ENCODE results near the gene PDZRN3. TPM values are rescaled to one million over a fixed set of nuclear protein-coding genes. Genes with fewer than 3 reads are reported as not detected.

The PDZRN3 gene
- total RNA-seq, 1 experiment from 2014 or later: 0.17 TPM

GRCh38 chr3:73571238-73571794 is 53.4 kb downstream of the PDZRN3 start (continued):
- no peak for TF ChIP-seq ZBTB33 (IDR thresholded peaks at IDR 0.05; ENCODE audit: extremely low read depth, insufficient replicate concordance, low read length)
- TF ChIP-seq FOSL1 (IDR thresholded peaks at IDR 0.05; ENCODE audit: low read depth): no peak
- no peak for TF ChIP-seq POLR2A (IDR thresholded peaks at IDR 0.05; ENCODE audit: borderline replicate concordance, extremely low read depth, insufficient read depth, insufficient read length)
- no peak for TF ChIP-seq EZH2phosphoT487 (IDR thresholded peaks at IDR 0.05; ENCODE audit: borderline replicate concordance)
- TF ChIP-seq SIN3A (IDR thresholded peaks at IDR 0.05; ENCODE audit: low read depth): no peak
- no peak for TF ChIP-seq RAD21 (IDR thresholded peaks at IDR 0.05; ENCODE audit: low read depth)
- TF ChIP-seq YY1 (IDR thresholded peaks at IDR 0.05; ENCODE audit: extremely low read depth, insufficient replicate concordance, low read depth, low read length): no peak
- TF ChIP-seq ZFX (IDR thresholded peaks at IDR 0.05): no peak
- TF ChIP-seq ZNF274 (IDR thresholded peaks at IDR 0.05; ENCODE audit: low read depth, low read length): no peak

GRCh38 chr3:73569246-73569760 is 55.4 kb downstream of the PDZRN3 start:
- no peaks in the 10 kb centered on the region for H3K4me1 ChIP-seq (ENCODE audit: control insufficient read depth in 1 of 2, insufficient read depth in 2 of 2, low read length in 2 of 2)
- H3K27me3 ChIP-seq (ENCODE audit: insufficient read depth, low read length): no peaks in the 10 kb centered on the region
- H3K9me2 ChIP-seq (ENCODE audit: insufficient read depth): no peaks in the 10 kb centered on the region
- no peak overlapping the region for H3K27ac ChIP-seq (ENCODE audit: low read depth, low read length)
- no peak overlapping the region for H3K4me3 ChIP-seq (replicated peaks in 1 of 2; ENCODE audit: low read depth in 1 of 2, low read length in 2 of 2)
- H3K9me3 ChIP-seq (ENCODE audit: control insufficient read depth in 1 of 2, insufficient read depth in 1 of 2, low read depth in 1 of 2, low read length in 2 of 2): no peaks in the 10 kb centered on the region
- DNase-seq (ENCODE audit: low read depth, low spot score): no peak
- H3K4me2 ChIP-seq (ENCODE audit: low read length): no peak overlapping the region
- RAD21 ChIA-PET (ENCODE audit: low non-redundant PET in 1 of 2, low total read pairs in 2 of 2, uncharacterized antibody in 2 of 2, unreplicated experiment in 2 of 2): no interaction called here
- H3K36me3 ChIP-seq (ENCODE audit: control insufficient read depth in 1 of 2, insufficient read depth in 2 of 2, low read length in 2 of 2): no peaks in the 10 kb centered on the region
- ATAC-seq: no peak
- CTCF ChIA-PET: no interaction called here
- no TSS peak for BruUV-seq (replicated peaks)
- H3K79me2 ChIP-seq (ENCODE audit: insufficient read depth, low read length): no peaks in the 10 kb centered on the region
- no peaks in the 10 kb centered on the region for H4K20me1 ChIP-seq (ENCODE audit: insufficient read depth)
- no peak overlapping the region for H2AFZ ChIP-seq (ENCODE audit: low read depth, low read length, poor library complexity, severe bottlenecking)
- intact Hi-C loops (cut with micrococcal nuclease): no loop called here
- POLR2A ChIA-PET: no interaction called here
- H3K9ac ChIP-seq (ENCODE audit: low read length): no peak overlapping the region
- no peak for TF ChIP-seq POLR2AphosphoS5 (IDR thresholded peaks at IDR 0.05; ENCODE audit: low read depth, low read length)
- no peak for TF ChIP-seq SP1 (IDR thresholded peaks at IDR 0.05; ENCODE audit: low read depth)
- TF ChIP-seq EZH2 (IDR thresholded peaks at IDR 0.05): no peak
- no peak for TF ChIP-seq CEBPB (IDR thresholded peaks at IDR 0.05; ENCODE audit: low read depth)
- TF ChIP-seq ELF1 (IDR thresholded peaks at IDR 0.05; ENCODE audit: borderline replicate concordance, low read depth): no peak
- TF ChIP-seq REST (IDR thresholded peaks at IDR 0.05; ENCODE audit: low read depth): no peak
- no peak for TF ChIP-seq CBX3 (IDR thresholded peaks at IDR 0.05; ENCODE audit: low read depth)
- no peak for TF ChIP-seq MAX (IDR thresholded peaks at IDR 0.05)
- no peak for TF ChIP-seq EZH2phosphoT487 (IDR thresholded peaks at IDR 0.05; ENCODE audit: borderline replicate concordance)
- no peak for TF ChIP-seq FOSL1 (IDR thresholded peaks at IDR 0.05; ENCODE audit: low read depth)
- no peak for TF ChIP-seq ATF3 (IDR thresholded peaks at IDR 0.05)
- TF ChIP-seq YY1 (IDR thresholded peaks at IDR 0.05; ENCODE audit: extremely low read depth, insufficient replicate concordance, low read depth, low read length): no peak

Data from HCT116 (cell line).